ENCODE measurements around the gene TMEM8B.

Gene TMEM8B, protein sequence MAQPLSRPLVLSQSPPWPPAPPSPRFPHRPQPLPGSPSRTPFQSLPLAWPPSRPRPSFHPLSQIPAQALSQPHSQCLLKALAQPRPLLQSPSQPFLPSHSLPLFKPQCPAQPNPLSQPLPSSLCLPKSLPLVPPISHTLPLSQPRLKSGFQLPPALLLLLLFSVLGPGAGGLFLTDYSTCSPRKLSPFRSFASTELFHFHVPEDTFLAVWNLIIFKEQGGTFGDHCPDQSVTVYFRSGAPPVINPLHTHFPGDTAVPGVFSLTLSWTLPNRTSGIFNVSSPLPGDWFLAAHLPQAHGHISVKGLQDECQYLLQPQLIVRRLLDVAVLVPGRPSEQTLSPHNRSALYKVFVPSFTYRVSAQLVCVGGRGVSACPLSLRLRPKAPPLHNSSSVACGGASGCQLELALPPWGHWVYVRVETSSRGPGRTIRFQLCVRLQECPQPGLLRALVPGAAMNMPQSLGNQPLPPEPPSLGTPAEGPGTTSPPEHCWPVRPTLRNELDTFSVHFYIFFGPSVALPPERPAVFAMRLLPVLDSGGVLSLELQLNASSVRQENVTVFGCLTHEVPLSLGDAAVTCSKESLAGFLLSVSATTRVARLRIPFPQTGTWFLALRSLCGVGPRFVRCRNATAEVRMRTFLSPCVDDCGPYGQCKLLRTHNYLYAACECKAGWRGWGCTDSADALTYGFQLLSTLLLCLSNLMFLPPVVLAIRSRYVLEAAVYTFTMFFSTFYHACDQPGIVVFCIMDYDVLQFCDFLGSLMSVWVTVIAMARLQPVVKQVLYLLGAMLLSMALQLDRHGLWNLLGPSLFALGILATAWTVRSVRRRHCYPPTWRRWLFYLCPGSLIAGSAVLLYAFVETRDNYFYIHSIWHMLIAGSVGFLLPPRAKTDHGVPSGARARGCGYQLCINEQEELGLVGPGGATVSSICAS

DNA sequence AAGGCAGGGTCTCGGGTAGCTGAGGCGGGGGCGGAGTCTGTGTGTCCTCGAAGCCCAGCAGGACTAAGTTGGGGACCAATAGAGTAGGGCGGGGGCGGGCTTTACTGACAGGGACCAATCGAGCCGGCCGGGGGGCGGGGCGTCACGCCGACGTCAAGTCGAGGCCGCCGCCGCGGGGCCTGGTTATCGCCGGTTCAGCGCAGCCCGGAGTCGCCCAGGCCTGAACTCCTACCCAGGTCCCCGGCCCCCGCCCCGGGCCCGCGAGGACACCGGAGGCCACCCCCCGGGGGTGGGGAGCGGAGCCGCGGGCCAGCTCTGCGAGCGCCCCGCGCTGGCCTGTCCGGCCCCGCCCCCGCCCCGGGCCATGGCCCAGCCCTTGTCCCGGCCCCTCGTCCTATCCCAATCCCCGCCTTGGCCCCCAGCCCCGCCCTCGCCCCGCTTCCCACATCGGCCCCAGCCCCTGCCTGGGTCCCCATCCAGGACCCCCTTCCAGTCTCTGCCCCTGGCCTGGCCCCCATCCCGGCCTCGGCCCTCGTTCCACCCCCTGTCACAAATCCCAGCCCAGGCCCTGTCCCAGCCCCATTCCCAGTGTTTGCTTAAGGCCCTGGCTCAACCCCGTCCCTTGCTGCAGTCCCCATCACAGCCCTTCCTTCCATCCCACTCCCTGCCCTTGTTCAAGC lies at the start of gene TMEM8B:
Gene TMEM8B, plus strand, starts transcription at position 145 of the 680 bp plus-strand sequence. Its CDS starts 220 bp downstream, at position 365.
- DNase-seq (ENCODE audit: low read depth) = peak; percentile 69

DNA sequence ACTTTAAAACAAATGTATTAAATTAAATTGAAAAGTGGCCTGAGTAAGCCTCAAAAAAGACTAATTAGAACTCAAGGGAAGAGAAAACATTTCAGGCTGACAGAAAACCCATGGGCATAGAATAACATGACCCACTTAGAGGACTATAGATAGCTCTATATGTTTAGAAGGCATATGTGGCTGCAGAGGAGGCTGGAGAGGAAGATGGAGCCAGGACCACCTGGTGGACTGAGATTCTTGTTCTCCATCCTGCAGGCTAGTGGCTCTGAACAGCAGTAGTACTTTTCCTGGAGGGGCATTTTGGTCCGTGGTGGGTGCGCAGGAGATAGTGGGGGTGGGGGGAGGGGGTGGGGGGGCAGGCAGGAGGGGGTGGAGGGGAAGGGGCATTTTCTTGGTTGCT lies 48.0 kb upstream of the TMEM8B start:
- no peak for DNase-seq (ENCODE audit: low read depth)

DNA sequence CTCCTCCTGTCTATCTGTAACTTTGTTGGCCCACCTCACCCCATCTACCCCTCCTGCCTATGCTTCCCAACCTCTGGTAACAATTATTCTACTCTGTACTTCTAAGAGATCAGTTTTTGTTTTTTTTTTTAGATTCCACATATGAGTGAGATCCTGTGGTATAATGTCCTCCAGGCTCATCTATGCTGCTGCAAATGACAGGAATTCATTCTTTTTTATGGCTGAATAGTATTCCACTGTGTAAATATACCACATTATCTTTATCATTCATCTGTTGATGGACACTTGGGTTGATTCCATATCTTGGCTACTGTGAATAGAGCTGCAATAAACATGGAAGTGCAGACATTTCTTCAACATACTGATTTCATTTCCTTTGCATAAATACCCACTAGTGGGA lies 45.6 kb upstream of the TMEM8B start:
- no peak for DNase-seq (ENCODE audit: low read depth)

DNA sequence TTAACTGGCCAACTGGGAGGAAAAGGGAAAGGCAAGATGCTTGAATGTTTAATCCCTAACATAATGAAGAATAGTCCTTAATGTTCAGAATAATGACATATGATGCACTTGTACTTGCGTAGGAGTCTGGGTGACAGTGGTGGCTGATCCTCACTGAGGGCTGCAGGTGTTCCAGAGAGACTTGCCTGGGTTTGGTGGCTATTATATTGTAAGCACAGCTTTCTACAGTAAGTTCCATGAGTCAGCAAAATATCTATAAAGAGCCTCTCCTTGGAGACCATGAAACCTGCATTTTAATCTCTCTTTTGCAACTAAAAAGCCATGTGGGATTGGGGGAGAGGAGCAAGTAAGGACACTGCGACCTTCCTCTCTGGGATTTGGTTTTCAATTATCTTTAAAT lies 39.5 kb upstream of the TMEM8B start:
- no peak for DNase-seq (ENCODE audit: low read depth)

DNA sequence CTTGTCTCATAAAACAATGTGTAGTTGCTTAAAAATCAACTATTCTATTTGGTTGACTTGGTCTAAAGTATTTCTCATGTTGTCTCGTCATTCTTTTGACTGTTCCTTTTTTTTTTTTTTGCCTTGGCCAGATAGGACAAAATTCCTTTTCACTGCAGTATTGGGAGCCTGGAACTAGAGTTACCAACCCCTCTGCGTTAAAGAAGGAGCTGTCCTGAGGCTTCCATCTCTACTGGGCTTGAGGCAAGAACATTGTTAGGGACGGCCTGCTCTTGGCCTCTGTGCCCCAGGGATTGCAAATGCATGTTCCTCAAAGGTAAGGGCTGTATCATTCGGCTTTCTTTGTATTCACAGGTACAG lies 39.0 kb upstream of the TMEM8B start:
- no peak for DNase-seq (ENCODE audit: low read depth)

DNA sequence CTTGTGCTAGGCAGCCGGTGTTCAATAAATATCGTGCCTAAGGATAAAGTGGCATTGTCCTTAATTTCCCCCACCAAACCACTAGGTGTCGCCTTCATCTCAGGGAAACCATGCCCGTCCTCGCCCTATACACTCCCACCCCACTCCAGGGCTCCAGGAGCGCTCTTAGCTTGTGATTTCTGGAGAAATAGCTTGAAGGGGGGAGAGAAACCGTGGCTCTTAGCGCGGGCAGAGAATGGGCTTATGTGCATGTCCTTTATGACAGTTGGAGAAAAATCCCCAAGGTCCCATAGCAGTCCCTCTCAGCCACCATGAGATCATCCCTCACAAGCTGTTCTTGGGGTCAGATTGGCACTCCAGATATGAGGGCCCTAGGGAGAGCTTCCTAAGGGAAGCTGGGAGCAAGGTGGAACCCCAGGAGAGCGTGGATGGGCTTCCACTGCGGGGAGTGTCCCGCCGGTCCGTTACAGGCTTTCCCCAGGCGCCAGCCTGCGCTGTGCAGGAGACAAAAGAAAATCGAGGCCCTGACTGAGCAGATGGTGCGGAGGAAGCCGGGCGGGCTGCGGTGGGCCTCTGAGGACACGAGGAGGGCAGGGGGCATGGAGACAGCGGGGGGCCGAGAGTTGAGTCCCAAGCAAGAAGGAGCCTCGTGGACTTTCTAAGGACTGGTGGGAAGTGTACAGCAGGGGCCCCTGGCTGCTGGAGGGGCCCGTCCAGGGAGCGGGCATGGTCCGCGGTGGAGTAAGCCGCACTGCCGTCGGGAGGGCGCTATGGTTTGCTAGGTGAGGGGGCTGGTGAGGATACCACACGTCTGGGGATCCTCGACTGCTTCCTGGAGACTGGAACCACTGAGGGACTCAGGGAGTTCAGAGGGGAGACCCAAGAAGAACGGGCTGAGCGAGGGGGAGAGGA lies 38.4 kb upstream of the TMEM8B start:
- DNase-seq (ENCODE audit: low read depth) = peak; percentile 57

DNA sequence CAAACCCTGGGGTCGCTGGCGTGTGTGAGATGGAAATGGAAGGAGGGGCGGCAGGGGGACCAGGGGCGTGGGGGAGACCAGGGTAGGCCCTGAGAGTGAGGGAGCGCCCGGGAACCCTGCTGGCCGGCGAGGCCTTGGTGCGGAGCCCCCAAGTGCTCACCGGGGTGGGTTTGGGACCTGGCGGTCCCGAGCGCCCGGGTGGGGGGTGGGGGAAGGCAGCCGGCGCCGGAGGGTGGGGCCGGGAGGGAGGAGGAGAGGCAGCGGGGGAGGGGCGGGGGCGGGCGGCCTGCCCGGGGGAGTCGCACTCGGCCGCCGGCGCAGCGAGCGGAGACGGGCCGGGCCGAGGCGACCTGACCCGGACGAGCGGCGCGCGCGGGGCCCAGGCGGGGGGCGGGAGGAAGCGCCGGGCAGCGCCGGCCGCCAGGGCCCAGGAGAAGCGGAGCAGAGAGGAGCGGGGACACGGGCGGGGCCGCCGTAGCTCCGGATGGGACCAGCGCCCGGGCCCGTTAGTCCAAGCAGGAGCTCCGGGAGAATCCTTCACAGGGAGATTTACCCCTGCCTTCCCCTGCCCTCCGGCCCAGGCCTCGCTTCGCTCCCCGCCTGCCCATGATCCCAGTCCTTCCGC lies 37.6 kb upstream of the TMEM8B start, which contains the start of gene NPR2:
Gene NPR2, plus strand, starts transcription at position 295 of the 625 bp plus-strand sequence. CDS start 818 bp downstream, outside the sequence.
- no peak for DNase-seq (ENCODE audit: low read depth)

DNA sequence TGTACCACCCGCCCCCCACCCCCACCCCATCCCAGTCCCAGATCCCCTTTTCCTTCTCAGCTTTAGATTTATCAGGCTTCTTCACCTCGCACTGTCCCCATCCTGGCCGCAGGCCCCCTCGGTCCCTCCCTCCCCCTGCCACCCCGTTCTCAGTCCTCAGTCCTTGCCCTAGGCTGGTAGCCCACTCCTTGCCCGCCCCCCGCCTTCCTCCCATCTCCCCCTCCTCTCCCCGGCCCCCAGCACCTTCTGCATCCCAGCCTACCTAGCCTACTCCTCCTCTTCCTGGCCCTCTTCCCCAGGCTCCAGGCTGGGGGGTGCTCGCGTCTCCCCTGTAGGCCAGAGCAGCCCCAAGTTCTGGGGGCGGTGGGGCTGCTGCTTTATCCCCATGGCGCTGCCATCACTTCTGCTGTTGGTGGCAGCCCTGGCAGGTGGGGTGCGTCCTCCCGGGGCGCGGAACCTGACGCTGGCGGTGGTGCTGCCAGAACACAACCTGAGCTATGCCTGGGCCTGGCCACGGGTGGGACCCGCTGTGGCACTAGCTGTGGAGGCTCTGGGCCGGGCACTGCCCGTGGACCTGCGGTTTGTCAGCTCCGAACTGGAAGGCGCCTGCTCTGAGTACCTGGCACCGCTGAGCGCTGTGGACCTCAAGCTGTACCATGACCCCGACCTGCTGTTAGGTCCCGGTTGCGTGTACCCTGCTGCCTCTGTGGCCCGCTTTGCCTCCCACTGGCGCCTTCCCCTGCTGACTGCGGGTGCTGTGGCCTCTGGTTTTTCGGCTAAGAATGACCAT lies 36.8 kb upstream of the TMEM8B start:
- DNase-seq (ENCODE audit: low read depth) = no peak

DNA sequence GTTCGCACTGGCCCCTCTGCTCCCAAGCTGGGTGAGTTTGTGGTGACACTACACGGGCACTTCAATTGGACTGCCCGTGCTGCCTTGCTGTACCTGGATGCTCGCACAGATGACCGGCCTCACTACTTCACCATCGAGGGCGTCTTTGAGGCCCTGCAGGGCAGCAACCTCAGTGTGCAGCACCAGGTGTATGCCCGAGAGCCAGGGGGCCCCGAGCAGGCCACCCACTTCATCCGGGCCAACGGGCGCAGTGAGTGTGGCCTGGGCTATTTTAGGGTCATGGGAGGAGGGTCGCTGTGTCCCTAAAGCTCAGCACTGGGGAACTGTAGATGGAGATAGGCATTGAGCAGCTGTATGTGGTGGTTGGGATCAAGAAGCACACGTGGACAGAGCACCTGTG lies 36.2 kb upstream of the TMEM8B start:
- no peak for DNase-seq (ENCODE audit: low read depth)

DNA sequence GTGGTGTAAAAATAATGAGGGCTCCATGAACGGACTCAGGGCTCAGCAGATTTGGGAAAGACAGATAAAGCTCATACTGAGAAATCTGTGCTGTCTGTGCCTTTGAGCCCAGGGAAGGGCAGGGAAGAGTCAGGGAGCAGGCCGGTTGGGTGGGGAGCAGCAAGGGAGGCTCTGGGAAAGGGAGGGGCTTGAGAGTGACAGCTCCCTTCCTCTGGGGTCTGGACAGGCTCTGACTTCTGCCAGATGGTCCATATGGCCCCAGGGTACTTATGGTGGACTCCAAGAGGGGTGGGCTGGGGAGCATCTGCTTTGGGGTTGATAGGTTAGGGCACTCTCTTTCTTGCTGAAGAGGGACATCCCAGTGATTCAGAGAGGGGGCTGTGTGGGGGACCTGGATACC lies 35.6 kb upstream of the TMEM8B start:
- no peak for DNase-seq (ENCODE audit: low read depth)

DNA sequence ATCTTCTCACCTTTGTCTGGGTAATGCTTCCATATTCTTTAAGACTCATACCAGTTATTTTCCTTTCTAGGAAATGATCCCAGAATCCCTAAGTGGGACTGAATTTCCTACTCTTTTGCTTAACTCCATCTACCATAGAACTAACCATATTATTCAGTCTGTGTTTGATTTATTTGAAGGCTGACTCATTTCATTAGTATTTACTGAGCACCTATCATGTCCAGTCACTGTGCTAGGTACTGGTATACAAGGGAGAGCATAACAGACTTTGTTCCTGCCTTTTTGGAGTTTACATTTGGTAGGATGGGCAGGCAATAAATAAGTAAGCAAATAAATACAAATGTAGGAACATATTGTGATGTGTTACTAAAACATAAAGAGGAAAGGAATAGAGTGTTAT lies 33.3 kb upstream of the TMEM8B start:
- no peak for DNase-seq (ENCODE audit: low read depth)

DNA sequence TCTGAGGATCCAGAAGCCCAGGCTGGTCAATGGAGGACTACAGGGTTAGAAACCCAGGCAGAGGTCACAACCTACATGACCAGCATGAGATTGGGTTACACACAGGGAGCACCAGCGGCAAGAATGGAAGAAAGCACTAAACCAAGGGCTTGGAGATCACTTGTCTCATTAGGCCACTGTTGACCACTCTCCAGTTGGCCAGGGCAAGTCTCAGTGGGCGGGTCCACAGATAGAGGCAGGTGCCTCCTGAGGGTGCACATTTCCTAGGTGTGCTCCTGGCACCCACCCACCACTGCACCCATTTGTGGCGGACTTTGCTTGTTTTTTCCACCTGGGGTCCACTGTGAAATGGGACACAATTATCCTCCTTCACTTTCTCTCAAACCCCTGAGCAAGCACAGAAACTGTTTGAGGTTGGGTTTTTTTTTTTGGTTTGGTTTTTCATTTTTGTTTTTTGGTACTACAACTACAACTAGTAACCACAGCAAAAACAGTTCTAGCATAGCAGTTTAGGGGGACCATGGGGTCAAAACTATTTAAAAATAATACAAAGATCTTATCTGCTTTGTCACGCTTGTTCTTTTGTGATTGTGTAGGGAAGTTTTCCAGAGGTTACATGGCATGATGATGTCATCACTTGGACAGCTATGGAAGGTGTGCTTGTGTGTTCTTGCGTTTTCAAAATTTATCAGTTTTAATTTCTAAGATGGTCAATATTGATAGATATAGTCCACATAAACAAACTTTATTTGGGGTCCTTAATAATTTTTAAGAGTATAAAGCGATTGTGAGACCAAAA lies 31.5 kb upstream of the TMEM8B start:
- DNase-seq (ENCODE audit: low read depth) = no peak

DNA sequence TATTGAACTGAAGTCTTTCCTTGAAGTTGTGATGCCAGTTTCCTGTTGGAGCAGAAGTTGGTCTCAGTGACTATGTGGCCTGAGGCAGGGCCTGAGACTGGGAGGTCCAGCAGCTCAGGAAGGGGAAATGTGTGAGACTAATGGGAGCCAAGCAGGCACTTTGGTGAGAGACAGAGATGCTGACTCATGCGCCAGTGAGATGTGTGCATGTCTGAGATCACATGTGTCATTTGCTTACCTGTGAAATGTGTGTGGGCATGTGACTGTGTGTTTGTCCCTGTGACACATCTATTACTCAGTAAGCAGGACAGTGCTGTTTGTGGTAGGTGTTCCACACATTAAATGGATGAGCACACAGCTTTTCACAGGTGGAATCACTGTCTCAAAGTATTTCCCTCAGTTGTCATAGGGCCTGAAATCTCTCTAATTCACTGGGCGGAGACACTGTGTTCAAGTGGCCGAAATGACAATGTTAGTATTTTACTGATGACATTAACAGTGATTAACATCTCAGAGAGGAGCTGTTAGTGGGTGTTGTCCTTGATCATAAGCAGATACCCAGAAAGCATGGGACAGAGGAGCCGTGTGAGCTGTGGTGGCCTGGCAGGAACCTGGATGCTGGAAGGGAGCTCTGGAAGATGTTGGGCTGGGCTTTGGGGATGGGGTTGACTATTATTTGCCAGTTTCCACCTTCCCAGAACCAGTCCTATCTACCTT lies 30.2 kb upstream of the TMEM8B start:
- DNase-seq (ENCODE audit: low read depth) = no peak

DNA sequence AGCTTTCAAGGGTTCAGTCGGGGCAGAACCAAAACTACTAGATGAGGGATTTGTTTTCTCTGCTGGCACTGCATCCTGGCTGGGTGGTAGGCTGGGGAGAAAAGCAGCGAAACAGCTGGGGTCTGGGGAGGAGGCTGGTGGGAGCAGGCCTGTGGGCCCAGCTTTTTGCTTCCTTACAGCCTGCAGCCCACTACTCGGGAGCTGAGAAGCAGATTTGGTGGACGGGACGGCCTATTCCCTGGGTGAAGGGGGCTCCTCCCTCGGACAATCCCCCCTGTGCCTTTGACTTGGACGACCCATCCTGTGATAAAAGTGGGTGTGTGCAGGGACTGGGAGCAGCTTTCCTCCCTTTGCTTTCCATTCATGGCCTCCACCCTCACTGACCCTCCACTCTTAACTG lies 28.5 kb upstream of the TMEM8B start:
- DNase-seq (ENCODE audit: low read depth) = no peak

DNA sequence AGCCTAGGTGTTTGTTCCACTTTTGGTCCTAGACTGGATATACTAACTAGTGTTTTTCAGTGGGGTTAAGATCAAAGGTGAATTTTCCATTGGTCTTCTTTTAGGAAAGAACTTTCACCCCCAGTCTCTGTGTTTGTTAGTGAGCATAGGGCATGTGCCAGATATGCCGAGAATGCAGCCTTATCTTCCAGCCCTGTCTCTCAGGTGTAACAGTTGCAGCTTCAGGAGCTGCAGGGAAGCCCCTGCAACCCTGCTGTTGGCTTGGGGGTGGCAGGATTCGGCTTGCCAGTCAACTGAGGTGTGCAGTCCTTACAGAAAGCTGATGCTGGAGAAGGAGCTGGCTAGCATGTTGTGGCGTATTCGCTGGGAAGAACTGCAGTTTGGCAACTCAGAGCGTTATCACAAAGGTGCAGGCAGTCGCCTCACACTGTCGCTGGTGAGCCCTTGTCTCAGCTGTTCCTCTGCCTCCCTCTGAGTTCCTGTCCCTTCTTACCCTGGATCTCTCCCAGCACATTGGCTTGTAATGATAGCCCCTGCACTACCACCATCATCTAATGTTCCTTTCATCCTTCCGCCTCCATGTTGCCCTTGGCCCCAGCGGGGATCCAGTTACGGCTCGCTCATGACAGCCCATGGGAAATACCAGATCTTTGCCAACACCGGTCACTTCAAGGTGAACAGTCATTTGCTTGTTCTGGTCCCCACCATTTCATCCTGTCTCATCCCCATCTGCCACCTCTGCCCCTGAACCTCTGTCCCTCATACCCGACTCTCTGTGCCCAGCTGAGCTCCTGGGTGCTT lies 27.5 kb upstream of the TMEM8B start:
- DNase-seq (ENCODE audit: low read depth) = no peak

DNA sequence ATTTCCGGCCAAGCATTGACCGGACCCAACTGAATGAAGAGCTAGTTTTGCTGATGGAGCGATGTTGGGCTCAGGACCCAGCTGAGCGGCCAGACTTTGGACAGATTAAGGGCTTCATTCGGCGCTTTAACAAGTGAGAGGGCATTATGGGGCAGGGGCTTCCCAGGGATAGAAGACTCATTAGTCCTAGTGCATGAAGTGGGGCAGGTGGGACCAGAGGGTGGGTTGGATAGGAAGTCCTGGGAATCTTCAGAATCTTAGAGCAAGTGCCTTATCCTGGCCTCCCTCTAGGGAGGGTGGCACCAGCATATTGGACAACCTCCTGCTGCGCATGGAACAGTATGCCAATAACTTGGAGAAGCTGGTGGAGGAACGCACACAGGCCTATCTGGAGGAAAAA lies 22.9 kb upstream of the TMEM8B start:
- no peak for DNase-seq (ENCODE audit: low read depth)

DNA sequence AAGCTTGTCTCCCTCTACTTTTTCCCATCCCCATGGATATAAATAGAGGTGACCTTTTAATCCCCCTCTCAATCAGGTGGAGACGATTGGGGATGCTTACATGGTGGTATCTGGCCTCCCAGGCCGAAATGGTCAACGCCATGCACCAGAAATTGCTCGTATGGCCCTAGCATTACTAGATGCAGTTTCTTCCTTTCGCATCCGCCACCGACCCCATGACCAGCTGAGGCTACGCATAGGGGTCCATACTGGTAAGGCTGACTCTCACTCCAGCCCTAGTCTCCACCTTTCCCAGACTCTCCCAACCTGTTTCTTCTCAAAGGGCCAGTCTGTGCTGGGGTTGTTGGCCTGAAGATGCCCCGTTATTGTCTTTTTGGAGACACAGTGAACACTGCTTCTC lies 20.6 kb upstream of the TMEM8B start:
- DNase-seq (ENCODE audit: low read depth) = no peak

DNA sequence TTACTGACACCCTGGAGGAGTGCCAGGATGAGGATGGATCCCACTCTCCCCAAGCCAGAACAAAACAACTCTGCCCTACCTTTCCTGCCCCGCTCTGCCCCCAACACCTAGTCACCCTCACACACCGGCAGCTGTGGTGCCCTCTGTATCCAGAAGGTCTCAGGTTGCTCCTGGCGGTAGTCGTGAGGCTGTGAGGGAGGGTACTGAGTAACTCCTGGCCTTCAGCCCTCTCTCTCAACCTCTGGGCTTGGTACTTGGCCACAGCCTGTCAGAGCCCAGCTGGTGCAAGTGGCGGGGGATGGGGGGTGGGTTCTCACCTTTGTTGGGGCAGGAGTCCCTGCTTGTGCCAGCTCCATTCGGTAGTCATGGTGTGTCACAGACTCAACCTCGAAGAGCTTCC lies 18.9 kb upstream of the TMEM8B start:
- no peak for DNase-seq (ENCODE audit: low read depth)

Measured in HS-27A (cell line).